Left ventricle myocardium inferior (tissue), 1 donor: Measurements from ENCODE around the gene DUSP7. TPM values are rescaled to one million over a fixed set of nuclear protein-coding genes. Genes with fewer than 3 reads are reported as not detected.

Source experiments
- DNase-seq: peaks from one replicate; pipeline ENCODE4 v3.0.0-alpha.2; 2020
- H3K27ac ChIP-seq: fragments of 200-600 bp; replicated peaks from 2 replicates; pipeline ENCODE4 v1.8.0; 2021
- H3K27me3 ChIP-seq: fragments of 200-600 bp; 2 replicates; pipeline ENCODE4 v1.8.0; 2021; ENCODE audit warnings: low read depth
- H3K36me3 ChIP-seq: fragments of 200-600 bp; 2 replicates; pipeline ENCODE4 v1.8.0; 2021
- H3K4me1 ChIP-seq: fragments of 200-600 bp; 2 replicates; pipeline ENCODE4 v1.8.0; 2021
- H3K4me3 ChIP-seq: fragments of 200-600 bp; 2 replicates; pipeline ENCODE4 v1.8.0; 2021; ENCODE audit warnings: mild to moderate bottlenecking, moderate library complexity
- H3K9me3 ChIP-seq: fragments of 200-600 bp; replicated peaks from 2 replicates; pipeline ENCODE4 v1.8.0; 2021
- CTCF ChIP-seq: fragments of 200-600 bp; IDR thresholded peaks from 2 replicates; pipeline ENCODE4 v1.8.0; 2021; ENCODE audit warnings: antibody characterized with exemption, mild to moderate bottlenecking, borderline replicate concordance
- intact Hi-C: fragments of 100-400 bp; cut with micrococcal nuclease; formaldehyde crosslinking; loops from one replicate; pipeline ENCODE4 v1.11.0; 2022
- total RNA-seq: library from RNA; stranded (reverse); fragmentation: NEBNext Ultra II Directional; extraction: Animal tissue kit (Norgen Biotek cat#: 25700); gene quantifications from one replicate; pipeline ENCODE4 v1.2.1, GENCODE V29; 2021
- donor health status: DM: no; HTN: yes; CAD: no; lungs with severe emphysema.

DUSP7 gene
- total RNA-seq, 1 donor from 2014 or later, result 23.1 TPM

GRCh38 chr3:52041118-52041731 is 15.1 kb downstream of the DUSP7 start:
- no peak overlapping the region for H3K4me3 ChIP-seq
- no peaks in the 10 kb centered on the region for H3K9me3 ChIP-seq
- no peaks in the 10 kb centered on the region for H3K36me3 ChIP-seq
- intact Hi-C loops, result no loop called here
- H3K4me1 ChIP-seq, result peaks cover 50% of the 10 kb centered on the region
- no peak for DNase-seq
- H3K27me3 ChIP-seq, result no peaks in the 10 kb centered on the region
- TF ChIP-seq CTCF, result peak; percentile 56
- H3K27ac ChIP-seq, result peak overlapping the region; percentile 78

- H3K4me3 ChIP-seq, result no peak overlapping the region
- no peak for DNase-seq
- H3K27me3 ChIP-seq, result no peaks in the 10 kb centered on the region
- H3K36me3 ChIP-seq, result no peaks in the 10 kb centered on the region
- H3K4me1 ChIP-seq, result peaks cover 46% of the 10 kb centered on the region
- H3K27ac ChIP-seq, result peak overlapping the region; percentile 78
- intact Hi-C loops, result no loop called here
- no peak for TF ChIP-seq CTCF
- no peaks in the 10 kb centered on the region for H3K9me3 ChIP-seq
These were observed 15.8 kb downstream of the DUSP7 start for GRCh38 chr3:52040600-52040999.

GRCh38 chr3:52039846-52040245 is 16.5 kb downstream of the DUSP7 start:
- no peak for TF ChIP-seq CTCF
- intact Hi-C loops, result no loop called here
- H3K4me1 ChIP-seq, result peaks cover 40% of the 10 kb centered on the region
- H3K27ac ChIP-seq, result peak overlapping the region; percentile 78
- no peaks in the 10 kb centered on the region for H3K27me3 ChIP-seq
- H3K36me3 ChIP-seq, result no peaks in the 10 kb centered on the region
- DNase-seq, result peak; percentile 81
- peak overlapping the region; percentile 20 for H3K4me3 ChIP-seq
- H3K9me3 ChIP-seq, result no peaks in the 10 kb centered on the region

- Histone ChIP-seq H3K36me3 (no peaks in the 10 kb centered on the region), H3K9me3 (no peaks in the 10 kb centered on the region), H3K4me3 (peak overlapping the region; percentile 20), H3K4me1 (peaks cover 40% of the 10 kb centered on the region), H3K27ac (peak overlapping the region; percentile 78), H3K27me3 (no peaks in the 10 kb centered on the region)
- DNase-seq, result no peak
- intact Hi-C loops, result no loop called here
- no peak for TF ChIP-seq CTCF
These were observed 16.9 kb downstream of the DUSP7 start for GRCh38 chr3:52039426-52039825.

GRCh38 chr3:52038227-52038626 is 18.1 kb downstream of the DUSP7 start:
- DNase-seq, result no peak
- intact Hi-C loops, result no loop called here
- Histone ChIP-seq H3K4me1 (peaks cover 32% of the 10 kb centered on the region), H3K27ac (no peak overlapping the region), H3K4me3 (no peak overlapping the region), H3K27me3 (no peaks in the 10 kb centered on the region), H3K36me3 (no peaks in the 10 kb centered on the region), H3K9me3 (no peaks in the 10 kb centered on the region)
- no peak for TF ChIP-seq CTCF

GRCh38 chr3:52037291-52037690 is 19.1 kb downstream of the DUSP7 start:
- no peak for TF ChIP-seq CTCF
- intact Hi-C loops, result no loop called here

More at GRCh38 chr3:52037291-52037690, 19.1 kb downstream of the DUSP7 start:
- no peak overlapping the region for H3K4me3 ChIP-seq
- H3K27ac ChIP-seq, result no peak overlapping the region
- H3K4me1 ChIP-seq, result peaks cover 39% of the 10 kb centered on the region
- no peaks in the 10 kb centered on the region for H3K27me3 ChIP-seq
- no peaks in the 10 kb centered on the region for H3K36me3 ChIP-seq
- no peak for DNase-seq
- no peaks in the 10 kb centered on the region for H3K9me3 ChIP-seq
